PC-9 (cell line): ENCODE results near the gene INPP4A. TPM values are rescaled to one million over a fixed set of nuclear protein-coding genes. Genes with fewer than 3 reads are reported as not detected.

Experiments used
- BruUV-seq: library from RNA; stranded (reverse); fragments of 400-500 nt; replicated peaks from 2 replicates; lab custom pipeline; 2021; lab: Mats Ljungman, UMichigan
- CTCF ChIA-PET: fragments of 300-600 bp; sonication (Branson Sonifier 250); formaldehyde crosslinking; loops from one replicate; lab custom pipeline; 2022; ENCODE audit warnings: antibody characterized with exemption; lab: Charles Lee
- POLR2A ChIA-PET: fragments of 300-600 bp; sonication (Branson Sonifier 250); formaldehyde crosslinking; loops from one replicate; lab custom pipeline; 2022; ENCODE audit warnings: antibody characterized with exemption; ENCODE audit not compliant: unreplicated experiment; lab: Charles Lee
- DNase-seq, 2 experiments: peaks; one replicate each; pipeline versions ENCODE4 v3.0.0 to v3.0.0-alpha.2; 2015 to 2022; ENCODE audit warnings: mixed read lengths in 1 of 2
- H2AFZ ChIP-seq: fragments of 200-600 bp; sonication (generic); 2 replicates; pipeline ENCODE4 v1.8.1; 2017; ENCODE audit warnings: antibody characterized with exemption
- H3F3A ChIP-seq: fragments of 200-600 bp; sonication (generic); 2 replicates; pipeline ENCODE4 v1.8.1; 2017; ENCODE audit warnings: antibody characterized with exemption, mild to moderate bottlenecking, low read depth; ENCODE audit not compliant: insufficient read depth
- H3K27ac ChIP-seq: fragments of 200-600 bp; sonication (generic); 2 replicates; pipeline ENCODE4 v1.6.1; 2016; ENCODE audit warnings: mixed run types
- H3K27me3 ChIP-seq: fragments of 200-600 bp; sonication (generic); 2 replicates; pipeline ENCODE4 v1.6.1; 2016; ENCODE audit warnings: low read depth, mixed run types; ENCODE audit not compliant: insufficient read depth
- H3K36me3 ChIP-seq: fragments of 200-600 bp; sonication (generic); 2 replicates; pipeline ENCODE4 v1.6.1; 2016; ENCODE audit warnings: low read depth, mixed run types
- H3K4me1 ChIP-seq: fragments of 200-600 bp; sonication (generic); replicated peaks from 2 replicates; pipeline ENCODE4 v1.6.1; 2016; ENCODE audit warnings: mixed run types; ENCODE audit not compliant: insufficient read depth
- H3K4me2 ChIP-seq: fragments of 200-600 bp; sonication (generic); 2 replicates; pipeline ENCODE4 v1.6.1; 2017; ENCODE audit warnings: mixed run types
- H3K4me3 ChIP-seq: fragments of 200-600 bp; sonication (generic); 2 replicates; pipeline ENCODE4 v1.6.1; 2016; ENCODE audit warnings: mixed run types
- H3K79me2 ChIP-seq: fragments of 200-600 bp; sonication (generic); 2 replicates; pipeline ENCODE4 v1.6.1; 2017; ENCODE audit warnings: low read depth, mixed run types
- H3K9me2 ChIP-seq: fragments of 200-600 bp; sonication (generic); 2 replicates; pipeline ENCODE4 v1.8.1; 2017; ENCODE audit warnings: mild to moderate bottlenecking; ENCODE audit not compliant: insufficient read depth
- H3K9me3 ChIP-seq: fragments of 200-600 bp; sonication (generic); 2 replicates; pipeline ENCODE4 v1.8.1; 2016; ENCODE audit warnings: low read depth; ENCODE audit not compliant: insufficient read depth
- H4K20me1 ChIP-seq: fragments of 200-600 bp; sonication (generic); 2 replicates; pipeline ENCODE4 v1.8.1; 2017; ENCODE audit not compliant: insufficient read depth
- EZH2 ChIP-seq: fragments of 200-600 bp; sonication (generic); IDR thresholded peaks from 2 replicates; pipeline ENCODE4 v1.8.0; 2017; ENCODE audit warnings: antibody characterized with exemption, low read depth
- intact Hi-C: fragments of 100-400 bp; cut with micrococcal nuclease; formaldehyde crosslinking; loops from one replicate; pipeline ENCODE4 v1.10.0; 2022; ENCODE audit not compliant: unreplicated experiment
- total RNA-seq: library from RNA; stranded (reverse); gene quantifications from 2 replicates; pipeline ENCODE4 v1.2.3, GENCODE V29; 2021
- TF ChIP-seq, protein P1 (sequence below): fragments of 200-600 bp; sonication (generic); conservative IDR thresholded peaks from 2 replicates; pipeline ENCODE4 v1.6.1; 2017; ENCODE audit warnings: mixed run types, antibody characterized with exemption, mild to moderate bottlenecking, moderate library complexity

The INPP4A gene
- total RNA-seq, 1 experiment from 2014 or later = 52.9 TPM

DNA sequence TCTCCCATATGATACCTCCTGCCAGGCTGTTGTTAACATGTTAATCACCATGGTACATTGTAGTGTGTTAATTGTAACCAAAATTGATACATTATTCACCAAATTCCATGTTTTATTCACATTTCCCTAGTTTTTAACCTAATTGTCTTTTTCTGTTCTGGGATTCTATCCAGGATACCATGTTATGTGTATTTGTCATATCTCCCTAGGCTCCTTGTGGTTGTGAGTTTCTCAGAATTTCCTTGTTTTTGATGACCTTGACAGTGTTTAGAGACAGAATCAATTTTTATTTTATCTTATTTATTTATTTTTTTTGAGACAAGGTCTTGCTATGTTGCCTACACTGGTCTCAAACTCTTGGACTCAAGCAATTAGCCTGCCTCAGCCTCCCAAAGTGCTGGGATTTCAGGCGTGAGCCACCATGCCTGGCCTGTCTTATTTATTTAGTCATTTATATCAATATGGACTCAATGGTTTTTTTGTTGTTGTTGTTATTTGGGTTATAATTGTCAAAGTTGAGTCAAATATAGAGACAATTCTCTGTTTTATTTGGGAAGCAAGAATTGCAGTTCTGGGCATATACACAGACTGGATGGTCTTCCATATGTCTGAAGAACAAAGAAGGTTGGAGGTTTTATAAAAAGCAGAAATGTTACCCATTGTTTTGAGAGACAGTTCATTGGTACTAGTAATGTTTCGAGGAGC is 42.6 kb downstream of the INPP4A start:
- no peak overlapping the region for H3K4me3 ChIP-seq
- no peak overlapping the region for H2AFZ ChIP-seq
- H4K20me1 ChIP-seq = no peaks in the 10 kb centered on the region
- no peak overlapping the region for H3K27ac ChIP-seq
- H3K4me1 ChIP-seq = peaks cover 44% of the 10 kb centered on the region
- POLR2A ChIA-PET = interaction anchor here (0.6 kb wide), 1 partner anchor 802 kb away, joined by 3 read pairs; no protein-coding TSS in a partner anchor
- H3K4me2 ChIP-seq = no peak overlapping the region
- H3K36me3 ChIP-seq = no peaks in the 10 kb centered on the region
- no peak for DNase-seq
- H3K27me3 ChIP-seq = no peaks in the 10 kb centered on the region
- TF ChIP-seq EZH2 = no peak
- TF ChIP-seq, protein P1, sequence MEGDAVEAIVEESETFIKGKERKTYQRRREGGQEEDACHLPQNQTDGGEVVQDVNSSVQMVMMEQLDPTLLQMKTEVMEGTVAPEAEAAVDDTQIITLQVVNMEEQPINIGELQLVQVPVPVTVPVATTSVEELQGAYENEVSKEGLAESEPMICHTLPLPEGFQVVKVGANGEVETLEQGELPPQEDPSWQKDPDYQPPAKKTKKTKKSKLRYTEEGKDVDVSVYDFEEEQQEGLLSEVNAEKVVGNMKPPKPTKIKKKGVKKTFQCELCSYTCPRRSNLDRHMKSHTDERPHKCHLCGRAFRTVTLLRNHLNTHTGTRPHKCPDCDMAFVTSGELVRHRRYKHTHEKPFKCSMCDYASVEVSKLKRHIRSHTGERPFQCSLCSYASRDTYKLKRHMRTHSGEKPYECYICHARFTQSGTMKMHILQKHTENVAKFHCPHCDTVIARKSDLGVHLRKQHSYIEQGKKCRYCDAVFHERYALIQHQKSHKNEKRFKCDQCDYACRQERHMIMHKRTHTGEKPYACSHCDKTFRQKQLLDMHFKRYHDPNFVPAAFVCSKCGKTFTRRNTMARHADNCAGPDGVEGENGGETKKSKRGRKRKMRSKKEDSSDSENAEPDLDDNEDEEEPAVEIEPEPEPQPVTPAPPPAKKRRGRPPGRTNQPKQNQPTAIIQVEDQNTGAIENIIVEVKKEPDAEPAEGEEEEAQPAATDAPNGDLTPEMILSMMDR = no peak
- intact Hi-C loops = no loop called here
- peaks cover 54% of the 10 kb centered on the region for H3K79me2 ChIP-seq
- BruUV-seq = no TSS peak
- CTCF ChIA-PET = interaction anchor here (1.0 to 1.5 kb wide), 2 partner anchors 14 to 73 kb away, joined by 3 to 4 read pairs; no protein-coding TSS in a partner anchor
- H3K9me3 ChIP-seq = no peaks in the 10 kb centered on the region
- H3K9me2 ChIP-seq = no peaks in the 10 kb centered on the region
- H3F3A ChIP-seq = peaks cover 15% of the 10 kb centered on the region

DNA sequence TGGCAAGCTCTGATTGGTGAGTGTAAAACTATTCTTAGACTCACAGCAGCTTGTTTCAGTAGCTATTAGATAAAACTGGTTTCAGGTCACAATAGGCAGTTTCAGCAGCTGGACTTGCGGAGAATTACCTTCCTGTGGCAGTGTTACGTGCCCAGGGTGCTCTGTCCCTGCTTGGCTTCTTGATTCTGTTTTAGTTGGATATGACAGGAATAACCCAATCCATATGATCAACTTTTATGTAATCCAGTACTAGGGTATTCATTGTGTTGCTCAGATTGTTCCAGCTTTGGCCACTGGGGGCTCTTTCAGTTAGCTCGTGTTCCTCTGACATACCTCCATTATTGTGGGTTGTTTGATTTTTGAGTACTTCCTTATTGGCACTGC is 43.1 kb downstream of the INPP4A start:
- H4K20me1 ChIP-seq = no peaks in the 10 kb centered on the region
- no peaks in the 10 kb centered on the region for H3K9me2 ChIP-seq
- peak in 1 of 2 experiments; percentile 58 for DNase-seq
- peaks cover 55% of the 10 kb centered on the region for H3K79me2 ChIP-seq
- H3K27me3 ChIP-seq = no peaks in the 10 kb centered on the region
- H3K4me1 ChIP-seq = peaks cover 39% of the 10 kb centered on the region
- ChIA-PET CTCF (interaction anchor here (1.0 to 1.5 kb wide), 2 partner anchors 13 to 72 kb away, joined by 3 to 4 read pairs; no protein-coding TSS in a partner anchor), POLR2A (interaction anchor here (0.6 kb wide), 1 partner anchor 801 kb away, joined by 3 read pairs; no protein-coding TSS in a partner anchor)
- no peaks in the 10 kb centered on the region for H3K9me3 ChIP-seq
- no peak overlapping the region for H2AFZ ChIP-seq
- no peak overlapping the region for H3K27ac ChIP-seq
- no TSS peak for BruUV-seq
- peaks cover 10% of the 10 kb centered on the region for H3F3A ChIP-seq
- no peak overlapping the region for H3K4me3 ChIP-seq
- no peak overlapping the region for H3K4me2 ChIP-seq
- TF ChIP-seq, protein P1 = peak; percentile 73
- TF ChIP-seq EZH2 = no peak
- intact Hi-C loops = no loop called here
- no peaks in the 10 kb centered on the region for H3K36me3 ChIP-seq

DNA sequence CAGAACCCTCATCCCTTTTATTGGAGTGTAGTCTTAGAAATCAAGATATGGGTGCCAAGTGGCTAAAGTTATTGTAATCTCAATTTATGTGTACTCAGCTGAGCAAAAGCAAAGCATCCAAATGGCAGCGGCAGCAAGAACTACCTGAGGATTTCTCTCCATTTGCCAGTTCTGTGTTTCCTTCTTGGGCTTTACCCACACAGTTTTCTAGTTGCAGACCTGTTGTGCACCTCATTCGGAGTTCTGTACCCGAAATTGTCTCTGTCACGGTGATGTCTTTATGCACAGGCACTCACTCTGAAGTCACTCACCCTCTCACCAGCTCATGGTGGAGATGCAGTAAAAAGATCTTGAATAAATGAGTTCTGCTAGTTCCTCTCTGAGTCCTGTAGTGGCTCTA is 43.6 kb downstream of the INPP4A start:
- Histone ChIP-seq H3K9me2 (no peaks in the 10 kb centered on the region), H3F3A (peaks cover 7% of the 10 kb centered on the region; the same call in 1 of the 2 replicates), H3K4me1 (peaks cover 36% of the 10 kb centered on the region), H3K4me3 (no peak overlapping the region), H3K9me3 (no peaks in the 10 kb centered on the region), H3K27me3 (no peaks in the 10 kb centered on the region), H3K4me2 (no peak overlapping the region), H4K20me1 (no peaks in the 10 kb centered on the region), H3K79me2 (peaks cover 58% of the 10 kb centered on the region), H3K27ac (no peak overlapping the region), H2AFZ (no peak overlapping the region), H3K36me3 (no peaks in the 10 kb centered on the region)
- ChIA-PET POLR2A (no interaction called here), CTCF (interaction anchor here (0.6 to 1.5 kb wide), 3 partner anchors 13 to 72 kb away, joined by 3 to 4 read pairs (median 3); no protein-coding TSS in a partner anchor)
- DNase-seq = no peak
- TF ChIP-seq EZH2 = no peak
- TF ChIP-seq, protein P1 = peak; percentile 1; the same call in 1 of the 2 replicates
- BruUV-seq = no TSS peak
- intact Hi-C loops = no loop called here
